ENCODE data around the gene LRP6.
"Not testable (repeated sequence)": the region's sequence is repeated elsewhere in the genome, so short reads cannot be mapped to it uniquely, and the experiment has no call there.

LRP6 gene

DNA sequence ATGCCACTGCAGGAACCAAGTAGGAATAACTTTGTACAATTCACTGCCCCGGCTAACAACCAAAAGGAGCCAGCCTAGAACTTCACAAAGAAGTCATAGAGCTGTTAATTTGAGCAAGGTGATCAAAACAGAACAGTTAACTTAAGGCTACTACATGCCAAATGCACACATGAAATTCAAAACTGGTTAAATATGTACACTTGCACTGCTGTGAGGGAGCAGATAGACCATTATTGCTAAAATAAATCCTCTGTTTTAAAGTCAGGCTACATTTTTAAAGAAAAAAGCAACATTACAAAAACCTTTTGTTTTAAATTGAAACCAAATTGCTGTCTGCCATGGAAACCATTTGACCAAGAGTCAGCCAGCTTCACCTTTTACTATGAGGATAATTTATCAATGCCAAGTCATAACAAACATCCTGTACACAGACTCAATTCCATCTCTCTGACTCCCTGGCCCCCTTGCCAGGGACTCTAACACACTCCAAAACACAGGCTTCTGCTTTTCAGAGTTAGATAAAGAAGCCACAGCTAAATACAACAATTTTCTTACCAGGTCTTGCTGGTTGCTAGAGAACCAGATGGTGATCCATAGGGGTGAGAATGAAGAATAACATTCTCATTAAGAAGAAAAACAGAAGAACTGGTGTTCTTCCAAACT lies 84.0 kb downstream of the LRP6 start:
- FAIRE-seq (no peak), DNase-seq (ENCODE audit: low spot score) (no peak)

- peak; percentile 46 for DNase-seq (ENCODE audit: low spot score)
- peak; percentile 95 for FAIRE-seq
Measured at GRCh38 chr12:12181511-12181910, 85.3 kb downstream of the LRP6 start.

- DNase-seq (ENCODE audit: low spot score): no peak
- FAIRE-seq: no peak
Measured at GRCh38 chr12:12180575-12180974, 86.3 kb downstream of the LRP6 start.

DNA sequence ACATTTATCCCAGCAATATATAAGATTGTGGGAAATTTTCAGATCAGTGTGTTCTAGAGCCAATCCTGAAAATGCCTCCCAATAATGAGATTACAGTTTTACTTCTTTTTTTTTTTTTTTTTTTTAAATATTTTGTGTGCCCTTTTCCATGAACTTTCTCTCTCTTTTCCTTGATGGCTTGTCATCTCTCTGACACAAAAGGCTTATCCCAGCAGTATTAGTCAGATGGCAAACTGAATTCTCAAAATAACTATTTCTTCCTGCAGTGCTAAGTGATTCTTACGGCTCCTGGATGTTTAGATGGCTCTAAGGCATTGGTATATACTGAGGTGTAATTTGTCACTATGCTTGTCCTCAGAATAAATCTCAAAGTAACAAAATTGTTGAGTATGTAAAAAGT lies 86.7 kb downstream of the LRP6 start:
- DNase-seq (ENCODE audit: low spot score) (no peak), FAIRE-seq (no peak)

GRCh38 chr12:12178559-12178958 lies 88.3 kb downstream of the LRP6 start:
- FAIRE-seq (no peak), DNase-seq (ENCODE audit: low spot score) (no peak)

DNA sequence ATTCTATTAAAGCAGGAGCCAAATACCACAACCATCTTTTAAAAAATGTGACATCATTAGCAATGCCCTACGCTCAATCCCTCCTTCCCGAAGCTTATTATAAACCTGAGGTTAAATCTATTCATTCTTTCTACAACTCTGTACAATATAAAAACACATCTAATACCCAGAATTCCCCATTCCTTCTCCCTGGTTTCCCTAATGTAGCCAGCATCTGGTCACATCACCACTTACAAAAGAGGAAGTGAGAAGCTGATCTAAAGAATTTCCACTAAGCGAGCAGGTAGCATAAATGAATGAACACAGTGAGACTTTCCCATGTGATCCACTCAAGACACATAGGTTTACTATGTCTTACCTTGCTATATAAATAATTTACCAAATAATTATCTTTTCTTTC lies 90.4 kb downstream of the LRP6 start:
- DNase-seq (ENCODE audit: low spot score) (no peak), FAIRE-seq (no peak)

- peak; percentile 91 for FAIRE-seq
- peak; percentile 26 for DNase-seq (ENCODE audit: low spot score)
Measured at GRCh38 chr12:12171991-12172511, 94.8 kb downstream of the LRP6 start.

DNA sequence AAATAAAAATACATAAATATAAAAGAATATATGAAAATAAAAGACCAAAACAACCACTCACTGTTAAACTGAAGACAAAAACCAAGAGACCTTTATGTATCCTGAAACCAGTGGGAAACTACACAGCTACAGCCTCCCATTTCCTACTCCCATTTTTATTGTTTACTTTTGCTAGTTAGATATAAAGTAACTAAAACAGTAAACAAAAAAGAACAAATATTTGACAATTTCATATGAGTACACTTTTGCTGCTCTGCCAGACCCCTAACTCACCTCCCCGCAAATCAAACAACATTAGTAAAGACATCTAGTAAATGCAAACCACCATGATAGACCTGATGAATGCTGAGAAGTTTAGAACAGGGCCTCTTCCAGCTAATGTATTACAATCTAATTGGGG lies 99.0 kb downstream of the LRP6 start:
- no peak for FAIRE-seq
- DNase-seq (ENCODE audit: low spot score): no peak

DNA sequence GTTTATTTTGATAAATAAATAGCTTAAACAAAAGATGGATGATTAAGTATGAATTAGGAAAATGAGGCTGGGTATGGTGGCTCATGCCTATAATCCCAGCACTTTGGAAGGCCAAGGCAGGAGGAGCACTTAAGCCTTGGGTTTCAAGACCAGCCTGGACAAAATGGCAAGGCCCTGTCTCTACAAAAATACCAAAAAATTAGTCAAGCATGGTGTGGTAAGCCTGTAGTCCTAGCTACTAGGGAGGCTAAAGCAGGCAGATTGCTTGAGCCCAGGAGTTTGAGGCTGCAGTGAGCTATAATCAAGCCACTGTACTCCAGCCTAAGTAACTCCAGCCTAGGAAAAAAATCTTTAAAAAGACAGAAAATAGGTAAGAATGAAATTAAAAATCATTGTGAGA lies 100.1 kb downstream of the LRP6 start:
- DNase-seq (ENCODE audit: low spot score) (no peak), FAIRE-seq (peak; percentile 38)

DNA sequence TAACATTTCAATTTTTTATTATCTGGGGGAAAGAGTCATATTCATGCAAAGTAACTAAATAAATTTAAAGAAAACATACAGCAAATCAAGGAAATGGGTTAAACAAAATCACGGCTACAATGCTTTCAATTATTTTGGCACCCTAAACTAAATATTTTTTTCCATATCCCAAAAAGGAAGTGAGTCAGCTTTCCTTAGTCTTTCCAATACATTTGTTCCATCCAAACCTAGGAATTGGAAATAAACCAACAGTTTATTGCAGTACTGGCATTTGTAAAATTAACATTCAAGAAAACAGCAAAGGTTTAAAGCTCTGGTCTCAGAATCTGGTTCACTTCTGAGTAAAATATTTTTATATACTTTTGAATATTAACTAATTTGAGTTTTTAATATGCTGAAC lies 106.9 kb downstream of the LRP6 start:
- FAIRE-seq (no peak), DNase-seq (ENCODE audit: low spot score) (no peak)

DNA sequence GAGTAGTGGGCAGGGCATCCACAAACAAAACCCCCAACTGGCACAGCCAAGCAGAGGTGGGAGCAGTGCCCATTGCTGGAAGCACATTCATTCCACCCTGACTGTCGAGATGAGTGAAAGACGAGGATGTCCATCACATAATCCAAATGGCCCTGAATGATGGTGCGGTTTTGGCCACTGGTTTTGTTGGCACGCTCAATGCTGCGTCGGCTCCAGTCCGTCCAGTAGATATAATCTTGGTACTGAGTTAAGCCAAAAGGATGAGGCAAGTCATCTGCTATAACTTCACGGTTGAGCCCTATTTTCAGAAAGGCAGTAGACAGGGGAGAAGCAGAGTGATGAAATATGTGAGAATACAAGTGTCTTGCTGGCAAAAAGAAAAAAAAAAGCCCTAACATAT lies 108.0 kb downstream of the LRP6 start:
- no peak for FAIRE-seq

GRCh38 chr12:12157424-12157823 lies 109.4 kb downstream of the LRP6 start:
- DNase-seq (ENCODE audit: low spot score) (no peak), FAIRE-seq (no peak)

More for the DNA sequence above, 108.0 kb downstream of the LRP6 start:
- no peak for DNase-seq (ENCODE audit: low spot score)

DNA sequence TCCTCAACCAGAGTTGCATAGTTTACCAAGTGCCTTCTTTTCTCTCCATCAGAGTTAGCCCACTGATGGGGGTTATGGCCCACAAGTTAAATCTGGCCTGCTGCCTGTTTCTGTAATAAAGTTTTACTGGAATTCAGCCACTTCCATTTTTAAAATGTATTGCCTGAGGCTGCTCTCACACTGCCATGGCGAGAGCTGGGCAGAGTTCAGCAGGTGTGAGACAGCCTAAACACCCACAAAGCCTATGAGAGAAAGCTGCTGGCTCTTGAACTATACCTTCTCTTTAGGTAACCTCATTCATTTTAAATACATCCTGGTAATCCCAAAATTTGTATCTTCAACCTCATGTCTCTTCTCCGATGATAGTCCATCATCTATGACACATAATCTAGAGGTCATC lies 110.0 kb downstream of the LRP6 start:
- no peak for FAIRE-seq

DNA sequence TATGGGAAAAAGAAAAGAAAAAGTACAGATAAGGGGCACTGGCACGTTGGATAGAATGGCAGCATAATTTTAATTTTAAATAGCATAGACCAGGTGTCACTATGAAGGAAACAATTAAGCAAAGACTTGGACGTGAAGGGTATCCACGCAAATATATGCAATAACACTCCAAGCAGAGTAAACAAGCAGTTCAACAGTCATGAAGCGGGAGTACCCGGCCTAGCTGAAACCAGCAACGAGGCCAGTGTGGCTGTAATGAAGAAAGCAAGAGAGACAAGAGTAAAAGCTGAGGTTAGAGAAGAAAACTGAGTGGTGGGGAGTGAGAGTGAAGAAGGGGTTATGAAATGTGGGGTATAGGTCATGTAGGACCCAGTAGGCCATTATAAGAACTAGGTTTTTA lies 110.7 kb downstream of the LRP6 start:
- FAIRE-seq (no peak), DNase-seq (ENCODE audit: low spot score) (no peak)

More for the DNA sequence above, 110.0 kb downstream of the LRP6 start:
- no peak for DNase-seq (ENCODE audit: low spot score)

GRCh38 chr12:12153596-12153995 lies 113.2 kb downstream of the LRP6 start:
- FAIRE-seq (no peak), DNase-seq (ENCODE audit: low spot score) (no peak)

DNA sequence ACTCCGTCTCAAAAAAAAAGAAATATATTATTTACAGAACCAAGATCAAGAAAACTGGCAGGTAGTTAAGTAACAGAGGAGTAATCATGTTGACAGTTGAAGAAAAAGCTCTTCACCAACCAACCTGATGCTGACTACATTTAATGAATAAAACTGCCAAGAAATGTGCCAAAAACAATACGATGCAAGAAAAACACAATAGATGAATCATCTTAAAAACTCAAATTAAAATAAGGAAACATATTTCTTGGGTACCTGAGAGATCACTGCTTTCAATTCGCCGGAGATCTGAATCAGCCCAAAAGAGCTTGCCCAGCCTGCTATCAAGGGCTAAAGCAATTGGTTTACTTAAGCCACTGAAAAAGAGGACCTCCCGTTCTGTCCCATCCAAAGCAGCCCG lies 119.7 kb downstream of the LRP6 start:
- no peak for DNase-seq (ENCODE audit: low spot score)
- no peak for FAIRE-seq

DNA sequence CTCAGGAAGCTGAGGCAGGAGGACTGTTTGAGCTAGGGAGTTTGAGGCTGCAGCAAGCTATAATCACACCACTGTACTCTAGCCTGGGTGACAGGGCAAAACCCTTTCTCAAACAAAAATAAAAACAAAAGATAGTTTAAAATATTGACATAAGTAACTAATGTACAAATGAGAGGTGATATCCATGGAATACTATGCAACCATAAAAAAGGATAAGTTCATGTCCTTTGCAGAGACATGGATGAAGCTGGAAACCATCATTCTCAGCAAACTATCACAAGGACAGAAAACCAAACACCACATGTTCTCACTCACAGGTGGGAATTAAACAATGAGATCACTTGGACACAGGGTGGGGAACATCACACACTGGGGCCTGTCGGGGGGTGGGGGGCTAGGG lies 122.3 kb downstream of the LRP6 start:
- DNase-seq (ENCODE audit: low spot score); FAIRE-seq: not testable (repeated sequence)

DNA sequence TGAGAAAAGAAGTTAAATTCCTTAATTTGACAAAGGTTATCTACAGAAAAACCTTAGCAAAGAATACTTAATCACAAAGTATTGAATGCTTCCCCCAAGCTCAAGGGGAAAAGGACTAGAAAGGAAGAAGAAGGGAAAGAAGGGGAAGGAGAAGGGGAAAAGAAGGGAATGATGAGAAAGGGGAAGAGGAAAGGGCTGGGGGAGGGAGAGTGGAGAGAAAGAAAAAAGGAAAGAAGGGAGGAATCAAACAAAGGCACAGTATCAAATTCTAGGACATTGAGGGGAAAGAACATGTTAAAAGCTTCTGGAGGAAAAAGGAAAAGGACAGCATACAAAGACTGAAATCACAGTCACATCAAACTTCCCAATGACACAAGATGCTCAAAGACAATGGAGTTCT lies 125.8 kb downstream of the LRP6 start:
- FAIRE-seq (no peak), DNase-seq (ENCODE audit: low spot score) (no peak)

GRCh38 chr12:12138203-12139154 lies 128.4 kb downstream of the LRP6 start:
- DNase-seq (ENCODE audit: low spot score) (peak; percentile 11), FAIRE-seq (peak; percentile 76)

DNA sequence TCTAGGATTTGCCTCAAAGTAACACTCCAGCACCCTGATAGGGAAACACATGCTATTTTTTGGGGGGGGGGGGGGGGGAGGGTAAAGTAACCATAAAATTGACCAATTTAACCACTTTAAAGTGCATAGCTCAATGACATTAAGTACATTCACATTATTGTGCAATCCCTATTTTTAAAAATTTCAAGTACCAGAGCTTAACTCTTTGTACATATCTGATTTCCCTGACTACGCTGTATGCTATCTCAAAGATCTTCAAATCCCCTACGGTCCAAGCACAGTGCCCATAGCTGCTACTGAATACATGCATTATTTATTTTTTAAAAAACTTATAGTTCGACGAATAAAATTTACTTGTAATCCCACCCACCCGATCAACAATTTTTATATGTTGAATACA lies 133.1 kb downstream of the LRP6 start:
- FAIRE-seq (no peak), DNase-seq (ENCODE audit: low spot score) (no peak)

- FAIRE-seq (no peak), DNase-seq (ENCODE audit: low spot score) (no peak)
Measured at GRCh38 chr12:12133259-12133658, 133.6 kb downstream of the LRP6 start.

DNA sequence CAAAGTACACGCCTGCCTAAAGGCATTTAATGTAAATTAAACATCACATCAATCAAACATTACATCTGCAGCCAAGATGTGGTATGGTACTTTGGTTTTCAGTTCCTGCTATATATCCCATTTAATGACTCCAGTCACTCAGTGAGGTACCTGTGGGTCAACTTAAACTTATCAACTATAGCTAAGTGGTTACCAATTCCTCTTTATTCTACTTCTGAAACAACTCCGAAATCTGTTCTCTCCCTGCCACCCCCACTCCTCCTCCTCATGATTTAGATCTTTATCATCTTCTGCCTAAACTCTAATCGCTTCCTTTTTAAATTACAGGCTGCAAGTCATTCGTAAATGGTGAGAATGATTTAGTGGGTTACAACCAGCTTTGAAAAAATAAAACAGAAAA lies 138.2 kb downstream of the LRP6 start:
- FAIRE-seq: no peak
- DNase-seq (ENCODE audit: low spot score): no peak
